Activated CD4-positive, alpha-beta T cell treated with anti-CD3 and anti-CD28 coated beads, Interleukin-10, Interleukin-2, amounts not matched to agents 100 ng/mL and 50 ng/mL, durations not matched to agents 16 hours and 8 hours (primary cell): ENCODE measurements around the gene HDAC10.

ENCODE experiments used
- DNase-seq: peaks from one replicate; pipeline ENCODE4 v3.0.0-alpha.2; 2020

HDAC10 gene

DNA sequence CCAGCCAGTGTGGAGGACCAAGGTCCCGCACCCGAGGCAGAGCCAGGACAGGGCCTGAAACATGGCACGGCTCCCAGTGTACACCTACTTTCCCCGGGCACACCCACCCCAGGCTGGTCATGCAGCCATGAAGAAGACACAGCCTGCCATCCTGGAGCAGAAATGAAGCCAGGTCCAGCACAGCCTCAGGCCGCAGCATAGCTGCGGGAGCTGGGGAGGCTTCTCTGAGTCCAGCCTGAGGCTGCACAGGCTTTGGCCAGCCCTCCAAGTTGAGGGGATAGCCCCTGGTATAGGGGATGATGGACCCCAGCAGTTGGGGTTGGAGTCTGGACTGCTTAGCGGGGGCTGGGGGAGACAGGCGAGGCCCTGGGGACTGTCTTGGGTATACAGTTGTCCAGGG lies 2.9 kb upstream of the HDAC10 start:
- DNase-seq = no peak

DNA sequence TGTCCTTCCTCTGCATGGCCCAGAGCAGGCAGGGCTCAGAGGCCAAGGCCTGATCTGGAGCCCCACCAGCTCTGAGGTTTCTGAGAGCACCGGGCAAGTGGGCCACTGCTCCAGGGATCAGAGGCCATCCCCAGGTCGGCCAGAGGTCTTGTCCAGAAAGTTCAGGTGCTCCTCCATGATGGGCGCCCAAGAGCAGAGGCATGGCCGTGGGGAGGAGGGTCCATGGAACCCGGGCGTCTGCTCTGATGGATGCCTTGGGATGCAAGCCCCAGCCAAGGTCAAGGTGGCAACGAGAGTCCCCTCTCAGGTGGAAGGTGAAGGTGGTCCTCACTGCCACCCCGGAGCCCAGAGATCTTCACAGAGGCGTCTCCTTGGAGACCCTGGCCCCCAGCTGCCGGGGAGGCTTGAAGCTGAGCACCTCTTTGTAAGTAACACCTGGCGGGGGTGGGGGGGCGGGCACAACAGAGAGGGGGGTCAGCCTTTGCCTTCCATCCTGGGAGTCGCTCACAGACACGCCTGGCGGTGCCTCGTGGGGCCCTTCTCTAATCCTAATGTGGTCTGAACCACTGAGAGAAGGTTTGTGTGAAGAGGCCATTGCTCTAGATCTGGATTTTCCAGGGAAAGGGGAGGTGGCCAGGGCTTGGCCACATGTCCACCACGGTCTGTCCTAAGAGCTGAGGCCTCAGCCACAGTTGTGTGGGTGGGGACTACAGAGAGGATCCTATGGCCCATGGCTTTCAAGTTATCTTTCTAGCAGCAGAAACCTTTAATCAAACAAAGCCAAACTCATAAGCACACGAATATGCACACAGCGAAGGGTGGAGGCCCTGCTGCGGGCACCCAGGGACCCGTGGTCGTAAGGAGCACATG lies 2.2 kb upstream of the HDAC10 start:
- DNase-seq = no peak

DNA sequence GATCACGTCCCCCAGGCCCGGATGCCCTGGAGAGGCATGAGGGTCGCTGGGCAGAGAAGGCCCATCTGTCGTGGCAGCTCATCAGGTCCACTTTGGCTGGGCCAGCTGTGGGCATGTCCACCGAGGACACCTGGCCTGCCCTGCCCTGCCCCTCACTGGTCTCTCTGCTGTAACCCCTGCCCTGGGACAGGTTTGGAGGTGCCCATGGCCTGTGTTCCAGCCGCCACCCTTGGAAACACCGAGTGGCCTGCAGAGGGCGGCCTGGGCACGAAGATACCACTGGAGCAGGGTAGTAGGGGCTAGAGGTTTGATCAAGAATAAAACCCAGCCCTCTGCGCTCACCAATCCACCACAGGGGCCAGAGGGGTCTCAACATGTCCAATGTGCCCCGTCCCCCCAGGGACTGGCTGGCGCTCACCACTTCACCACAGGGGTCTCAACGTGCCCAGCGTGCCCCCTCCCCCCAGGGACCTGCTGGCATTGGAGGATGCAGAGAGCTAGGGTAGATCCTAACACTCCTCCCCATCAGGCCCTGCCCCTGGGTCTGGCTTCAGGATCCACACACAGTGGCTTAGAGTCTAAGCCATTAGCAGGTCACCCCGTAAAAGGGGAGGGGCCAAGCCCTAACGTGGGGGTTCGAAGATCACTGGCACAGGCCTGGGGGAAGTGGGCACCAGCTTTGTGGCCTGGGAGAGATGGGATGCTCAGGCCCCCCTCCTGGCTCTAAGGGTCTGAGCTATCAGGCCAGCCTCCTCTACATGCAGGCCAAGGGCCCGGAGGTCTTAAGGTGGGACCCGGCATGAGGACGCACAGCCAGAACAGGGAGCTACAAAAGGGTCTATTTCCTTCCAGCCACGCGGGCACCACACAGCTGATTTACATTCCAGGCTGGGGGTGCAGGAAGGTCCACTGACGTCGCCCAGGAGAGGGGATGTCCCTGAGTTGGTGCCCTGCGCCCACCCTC lies 1.3 kb upstream of the HDAC10 start:
- peak; percentile 72 for DNase-seq

DNA sequence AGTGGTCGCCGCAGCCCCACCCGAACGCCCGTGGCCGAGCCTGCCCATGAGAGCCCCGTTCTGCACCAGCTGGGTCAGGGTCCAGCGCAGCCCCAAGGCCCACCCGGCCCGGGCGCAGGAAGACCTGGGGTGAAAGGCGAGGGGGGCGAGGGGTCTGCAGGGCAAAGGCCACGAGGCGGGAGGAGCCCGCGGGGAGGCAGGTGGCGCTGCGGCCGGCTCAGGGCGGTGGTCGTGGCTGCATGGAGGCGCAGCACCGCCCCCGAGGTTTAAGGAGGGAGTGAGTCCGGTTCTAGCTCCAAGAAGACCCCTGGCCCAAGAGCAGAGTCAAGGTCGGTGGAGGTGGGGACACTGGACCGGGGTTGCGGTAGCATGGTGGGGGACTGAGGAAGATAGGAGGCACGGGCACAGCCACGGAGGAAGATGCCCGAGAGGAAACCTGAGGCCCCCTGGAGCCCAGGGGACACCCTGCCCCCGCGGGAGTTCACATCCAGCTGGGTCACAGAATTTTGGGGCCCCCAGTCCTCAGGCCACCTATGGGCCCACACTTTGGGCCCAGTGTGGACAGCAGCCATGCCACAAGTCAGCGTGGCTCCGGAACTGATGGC lies 514 bp upstream of the HDAC10 start:
- no peak for DNase-seq

DNA sequence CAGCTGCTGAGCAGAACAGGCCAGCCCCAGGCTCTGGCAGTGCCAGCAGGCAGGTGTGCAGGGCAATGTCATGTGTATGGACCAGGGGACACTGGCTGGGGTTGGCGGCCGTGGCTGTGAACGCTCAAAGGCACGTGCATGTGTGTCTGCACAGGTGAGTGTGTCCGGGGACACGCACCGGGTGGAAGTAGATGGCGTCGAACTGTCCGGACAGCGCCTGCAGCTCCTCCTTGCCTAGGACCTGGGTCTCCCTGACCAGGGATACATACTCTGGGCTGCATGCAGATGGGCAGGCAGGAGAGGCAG lies 863 bp downstream of the HDAC10 start:
- no peak for DNase-seq

DNA sequence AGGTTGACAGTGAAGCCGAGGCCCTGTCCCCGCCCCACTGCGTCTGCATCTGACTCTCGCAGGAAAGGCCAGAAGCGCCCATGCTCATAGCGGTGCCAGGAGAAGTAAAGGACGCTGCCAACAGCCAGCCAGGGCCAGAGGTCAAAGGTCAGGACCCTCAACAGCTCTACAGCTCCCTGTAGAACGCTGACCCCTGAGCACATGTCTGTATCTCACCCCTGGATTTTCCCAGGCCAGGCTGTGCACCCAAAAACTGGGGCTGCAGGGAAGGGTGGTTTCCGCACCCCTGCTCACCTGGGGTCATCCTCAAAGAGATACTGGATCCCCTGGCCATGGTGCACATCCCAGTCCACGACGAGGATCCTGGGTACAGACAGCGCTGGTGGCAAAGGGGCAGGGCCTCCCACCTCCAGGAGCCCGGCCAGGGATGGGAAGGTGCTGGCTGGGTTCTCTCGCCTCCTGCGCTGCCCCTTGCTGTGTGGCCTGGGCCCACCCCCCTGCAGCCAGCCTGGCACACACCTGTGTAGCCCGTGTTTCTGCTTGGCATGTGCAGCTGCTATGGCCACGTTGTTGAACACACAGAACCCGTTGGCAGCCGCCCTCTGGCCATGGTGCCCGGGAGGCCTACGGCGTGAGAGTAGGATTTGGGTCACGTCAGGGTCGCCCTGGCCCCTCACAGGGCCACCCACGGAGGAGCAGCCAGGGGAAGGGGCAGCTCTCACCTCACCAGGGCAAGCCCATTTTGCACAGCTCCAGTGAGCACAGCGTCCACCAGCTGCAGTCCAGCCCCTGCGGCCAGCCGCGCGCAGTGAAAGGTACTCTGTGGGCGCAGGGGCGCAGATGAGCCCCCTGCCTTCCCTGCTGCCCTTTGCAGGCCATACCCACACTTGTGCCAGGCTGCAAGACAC lies 1.5 kb downstream of the HDAC10 start:
- no peak for DNase-seq

DNA sequence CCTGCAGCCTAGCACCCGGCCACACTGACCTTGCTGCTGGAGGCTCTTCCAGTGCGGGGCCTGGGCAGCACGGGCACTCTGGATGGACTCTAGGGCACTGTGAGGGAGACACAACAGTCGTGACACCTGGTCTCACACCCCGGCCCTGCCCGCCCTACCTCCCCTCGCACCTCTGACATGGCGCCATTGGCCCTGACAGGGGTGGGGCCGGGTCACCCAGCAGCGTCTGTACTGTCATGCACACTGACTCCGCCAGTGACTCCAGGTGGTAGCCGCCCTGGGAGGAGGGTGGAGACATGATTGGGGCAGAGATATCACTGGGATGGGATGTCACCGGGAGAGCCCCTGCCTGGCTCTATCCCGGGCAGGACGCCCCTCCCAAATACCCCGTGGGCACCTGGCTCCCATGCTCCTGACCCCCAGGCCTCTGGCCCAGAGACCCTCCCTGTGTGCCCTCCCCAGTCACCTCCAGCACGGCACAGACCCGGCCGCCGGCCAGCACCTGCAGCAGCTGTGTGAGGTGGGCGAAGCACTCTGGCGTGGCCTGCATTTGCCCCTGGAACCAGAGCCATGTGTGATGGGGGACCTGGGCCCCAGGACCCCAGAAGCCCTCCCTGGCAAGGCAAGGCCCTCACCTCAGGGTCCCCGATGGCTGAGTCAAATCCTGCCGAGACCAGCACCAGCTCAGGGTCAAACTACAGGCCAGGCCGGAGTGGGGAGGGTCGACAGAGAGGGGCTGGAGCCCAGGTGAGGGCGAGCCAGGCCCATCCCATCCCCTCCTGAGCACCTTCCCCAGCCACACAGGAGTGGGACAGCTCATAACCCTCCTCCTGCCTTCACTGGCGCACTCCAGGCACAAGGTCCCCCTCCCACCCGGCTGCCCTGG lies 2.6 kb downstream of the HDAC10 start:
- no peak for DNase-seq

DNA sequence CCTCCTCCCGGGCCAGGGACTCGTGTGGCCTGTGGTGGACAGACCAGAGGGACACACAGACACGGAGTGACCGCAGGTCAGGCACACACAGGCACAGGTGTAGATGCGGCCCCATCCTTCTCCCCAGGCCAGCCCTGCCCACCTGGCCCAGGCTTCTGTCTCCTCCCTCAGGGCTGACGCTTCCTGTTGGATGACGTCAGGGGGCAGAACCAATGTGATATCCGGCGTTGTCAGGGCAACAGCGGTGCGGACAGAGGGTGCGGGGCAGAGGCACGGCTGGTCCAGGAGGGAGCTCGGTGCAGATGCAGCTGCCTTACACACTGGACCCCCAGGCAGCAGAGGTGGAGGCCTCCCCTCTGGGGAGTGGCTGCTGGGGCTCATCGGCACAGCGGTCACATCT lies 3.3 kb downstream of the HDAC10 start:
- DNase-seq = peak; percentile 78

DNA sequence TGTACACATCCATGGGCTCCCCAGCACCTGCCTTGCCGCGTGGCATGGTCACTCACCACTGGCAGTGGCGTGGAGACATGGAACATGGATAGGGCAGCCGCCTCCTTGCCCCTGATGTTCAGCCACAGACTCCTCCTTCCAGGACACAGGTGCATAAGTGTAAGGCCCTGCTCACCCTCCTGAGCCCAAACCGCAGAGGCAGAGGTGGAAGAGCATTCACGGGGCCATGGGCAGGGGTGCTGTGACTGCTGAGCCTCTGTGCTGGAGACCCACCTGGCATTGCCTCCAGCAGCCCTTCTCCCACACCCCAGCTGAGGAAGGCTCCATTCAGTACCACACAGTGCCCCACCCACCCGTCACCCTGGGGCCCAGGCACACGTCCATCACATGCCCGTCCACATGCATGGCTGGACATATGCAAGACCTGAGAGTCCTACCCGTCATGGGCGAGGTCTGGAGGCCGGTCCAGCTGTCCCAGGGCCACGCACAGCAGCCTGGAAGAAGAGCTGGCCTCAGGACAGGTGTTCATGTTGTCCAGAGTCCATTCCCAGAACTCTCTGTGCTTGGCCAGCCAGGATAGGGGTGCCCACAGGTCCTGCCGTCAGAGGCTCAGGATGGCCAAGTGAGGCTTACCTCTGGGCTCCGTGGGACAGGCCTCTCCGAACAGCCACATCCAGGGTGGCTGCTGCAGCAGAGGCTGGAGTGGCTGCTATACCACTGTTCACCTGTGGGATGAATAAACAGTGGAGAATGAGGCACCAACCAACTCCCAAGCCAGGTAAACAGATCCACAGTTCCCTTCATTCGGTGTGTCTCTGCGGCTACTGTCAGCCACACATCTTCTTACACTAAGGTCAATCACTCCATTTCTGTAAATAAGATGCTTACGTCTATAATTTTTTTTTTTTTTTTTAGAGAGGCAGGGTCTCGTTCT lies 4.6 kb downstream of the HDAC10 start:
- no peak for DNase-seq

DNA sequence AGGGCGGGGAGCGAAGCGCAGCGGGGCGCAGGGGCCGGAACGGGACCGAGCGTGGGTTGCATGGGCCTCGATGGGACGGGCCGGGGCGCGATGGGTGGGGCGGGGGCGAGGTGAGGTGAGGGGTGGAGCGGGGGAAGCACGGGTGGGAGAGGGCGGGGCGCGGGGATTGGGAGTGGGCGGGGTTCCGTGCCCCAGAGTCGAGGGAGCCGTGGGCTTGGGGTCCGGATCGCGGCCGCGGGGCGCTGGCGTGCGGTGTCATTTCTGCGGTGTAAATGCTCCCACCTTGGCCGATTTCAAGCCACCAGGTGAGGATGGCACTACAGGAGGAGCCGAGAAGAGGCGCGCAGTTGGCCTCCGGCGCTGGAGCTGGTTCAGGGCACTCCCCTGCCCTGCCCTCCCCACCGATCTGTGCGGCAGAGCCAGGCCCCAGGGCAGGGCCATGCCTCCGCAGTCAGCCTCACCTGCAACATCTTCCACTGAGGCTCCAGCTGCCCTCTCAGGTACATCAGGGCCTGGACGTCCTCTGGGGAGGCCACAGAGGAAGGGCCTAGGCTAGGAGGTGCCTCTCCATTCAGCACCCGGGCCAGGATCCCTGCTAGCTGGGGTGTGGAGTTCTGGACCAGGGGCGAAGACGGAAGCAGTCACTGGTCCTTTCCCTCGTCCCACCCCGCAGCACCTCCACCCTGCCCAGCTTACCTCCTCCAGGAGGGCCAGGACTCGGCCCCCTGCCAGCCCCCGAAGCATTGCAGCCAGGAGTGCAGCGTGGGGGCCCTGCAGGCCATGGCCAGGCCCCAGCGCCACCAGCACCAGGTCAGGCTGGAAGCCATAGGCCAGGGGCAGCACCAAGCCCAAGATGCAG lies 5.6 kb downstream of the HDAC10 start:
- DNase-seq = no peak

DNA sequence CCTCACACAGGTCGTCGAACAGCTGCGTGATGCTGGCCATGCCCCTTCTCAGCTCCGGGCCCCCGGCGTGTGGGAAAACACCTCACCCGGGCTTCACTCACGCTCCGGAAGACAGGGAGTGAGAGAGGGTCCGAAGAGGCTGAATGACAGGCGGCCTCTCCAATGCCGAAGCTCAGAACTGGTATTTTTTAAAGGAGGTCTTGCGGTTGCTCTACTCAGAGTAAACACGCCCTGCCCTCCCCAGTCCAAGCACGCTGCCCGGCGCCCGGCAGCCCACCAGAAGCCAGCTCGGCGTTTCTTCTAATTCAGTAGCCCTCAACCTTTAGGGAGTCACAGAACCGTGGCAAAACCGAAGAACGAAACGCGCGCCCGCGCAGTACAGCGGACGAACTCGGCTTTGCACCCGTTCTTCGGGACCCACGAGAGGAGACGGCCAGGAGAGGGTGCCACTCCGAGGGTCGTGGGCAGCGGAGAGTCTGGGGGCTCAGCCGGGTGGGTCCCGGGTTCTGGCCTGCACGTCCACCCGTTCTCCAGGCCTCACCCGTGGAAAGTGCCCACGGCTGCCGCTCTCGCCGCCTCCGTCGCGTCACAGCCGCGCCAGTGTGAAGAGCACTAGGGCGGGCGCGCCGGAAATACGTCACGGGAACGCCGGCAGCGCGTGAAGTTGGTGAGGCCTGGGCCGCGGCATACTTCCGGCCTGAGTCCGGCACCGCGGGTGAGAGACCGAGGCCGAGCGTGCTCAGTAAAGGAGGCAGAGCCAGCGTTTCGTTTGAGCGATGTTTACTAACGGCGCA lies 6.4 kb downstream of the HDAC10 start, which contains the start of gene TUBGCP6:
TSS of gene TUBGCP6 (minus strand) at position 604 of the 794 bp plus-strand sequence. CDS start at position 40, 564 bp downstream.
- peak; percentile 95 for DNase-seq

DNA sequence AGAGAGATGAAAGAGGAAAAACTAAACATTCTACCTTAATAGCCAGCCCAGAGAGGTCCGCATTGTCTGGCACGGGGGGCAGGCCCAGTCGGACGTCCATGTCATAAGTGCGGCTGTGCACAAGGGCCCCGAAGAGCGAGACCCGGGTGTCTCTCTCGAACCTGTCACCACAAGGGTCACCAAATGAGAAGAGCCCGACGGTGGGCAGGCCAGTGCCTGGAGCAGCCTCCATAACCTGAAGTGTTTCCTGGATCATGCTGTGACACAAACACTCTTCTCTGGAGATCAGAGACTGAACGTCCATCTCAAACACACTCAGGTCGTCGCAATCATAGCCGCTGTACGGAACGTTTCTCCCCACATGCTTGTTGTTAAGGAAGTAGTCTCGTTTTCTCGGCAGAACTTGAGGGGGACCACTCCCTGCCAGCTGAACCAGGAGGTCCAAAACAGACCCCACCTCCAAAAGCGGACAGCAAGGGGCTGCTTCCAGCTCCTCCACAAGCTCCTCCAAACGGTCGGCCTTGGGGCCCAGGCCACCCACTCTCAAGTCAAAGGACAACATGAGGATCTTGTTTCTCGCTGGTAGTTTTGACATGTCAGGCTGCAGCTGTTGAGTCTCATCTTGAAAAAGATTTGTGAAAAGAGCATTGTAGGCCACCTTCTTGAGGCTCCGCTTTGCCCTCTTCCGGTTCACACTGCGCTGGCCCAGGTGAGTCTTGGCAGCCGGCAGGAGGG lies 7.2 kb downstream of the HDAC10 start:
- no peak for DNase-seq

DNA sequence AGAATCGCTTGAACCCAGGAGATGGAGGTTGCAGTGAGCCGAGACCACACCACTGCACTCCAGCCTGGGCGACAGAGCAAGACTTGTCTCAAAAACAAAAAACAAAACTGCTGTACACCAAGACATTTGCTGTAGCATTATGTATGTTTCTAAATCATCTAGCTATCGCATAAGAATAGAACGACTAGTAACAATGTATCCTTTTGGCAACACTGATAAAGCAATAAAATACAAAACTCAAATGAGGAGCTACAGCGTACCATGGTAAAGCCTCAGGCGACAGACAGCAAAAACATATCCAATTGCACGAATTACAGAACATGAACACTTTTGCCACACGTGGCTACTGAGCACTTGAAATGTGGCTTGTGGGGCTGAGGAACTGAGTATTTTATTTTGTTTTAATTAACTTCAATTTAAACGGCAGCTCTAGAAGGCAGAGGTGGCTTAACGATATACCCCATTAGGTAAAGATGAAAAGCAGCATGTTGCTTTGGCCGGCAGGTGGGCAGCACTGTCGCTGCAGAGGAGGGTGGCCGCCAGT lies 8.6 kb downstream of the HDAC10 start:
- no peak for DNase-seq

DNA sequence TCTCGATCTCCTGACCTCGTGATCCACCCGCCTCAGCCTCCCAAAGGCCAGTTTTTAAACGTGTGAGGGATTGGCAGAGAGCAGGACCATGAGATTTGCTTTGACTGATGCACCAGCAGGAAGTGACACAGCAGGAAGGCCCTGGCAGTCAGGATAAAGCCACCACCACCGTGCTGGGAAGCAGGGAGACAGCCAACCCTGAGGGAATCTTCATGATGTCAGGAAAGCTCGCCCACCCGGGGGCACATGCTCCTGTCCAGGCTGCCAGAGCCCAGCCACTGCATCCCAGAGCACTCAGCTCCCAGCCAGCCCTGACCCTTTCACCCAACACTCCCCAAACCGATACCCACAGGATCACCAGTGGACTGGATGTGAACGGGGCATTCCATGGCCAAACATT lies 12.3 kb downstream of the HDAC10 start:
- DNase-seq = no peak

DNA sequence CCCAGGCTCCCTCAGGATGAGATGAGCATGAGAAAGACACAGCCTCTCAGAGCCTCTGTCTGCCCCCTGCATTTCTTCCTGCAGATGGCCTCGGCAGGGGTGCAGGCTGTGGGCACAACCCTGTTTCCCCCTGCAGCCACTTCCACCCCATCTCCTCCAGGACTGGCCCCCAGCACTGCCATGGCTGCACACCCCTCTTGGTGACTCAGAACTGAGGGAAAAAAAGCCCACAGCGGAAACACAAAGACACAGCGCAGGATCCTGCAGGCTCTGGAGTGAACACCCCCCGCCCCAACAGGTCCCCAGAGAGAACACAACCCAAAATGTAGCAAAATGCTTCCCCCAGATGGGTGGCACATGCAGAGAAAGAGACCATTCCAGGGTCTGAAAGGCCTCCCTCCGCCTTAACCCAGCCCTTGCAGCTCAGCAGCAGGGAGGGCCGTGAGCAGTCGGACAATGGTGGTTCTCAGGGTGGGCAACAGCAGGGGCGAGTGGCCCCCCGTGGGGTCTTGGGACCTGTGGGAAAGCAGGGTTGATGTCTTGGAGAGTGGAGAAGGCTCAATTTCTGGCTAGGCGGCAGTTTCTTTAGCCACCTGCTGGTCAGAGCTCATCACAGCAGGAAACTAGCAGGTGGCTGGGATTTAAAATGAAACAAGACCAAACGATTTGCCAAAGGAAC lies 14.2 kb downstream of the HDAC10 start:
- no peak for DNase-seq

DNA sequence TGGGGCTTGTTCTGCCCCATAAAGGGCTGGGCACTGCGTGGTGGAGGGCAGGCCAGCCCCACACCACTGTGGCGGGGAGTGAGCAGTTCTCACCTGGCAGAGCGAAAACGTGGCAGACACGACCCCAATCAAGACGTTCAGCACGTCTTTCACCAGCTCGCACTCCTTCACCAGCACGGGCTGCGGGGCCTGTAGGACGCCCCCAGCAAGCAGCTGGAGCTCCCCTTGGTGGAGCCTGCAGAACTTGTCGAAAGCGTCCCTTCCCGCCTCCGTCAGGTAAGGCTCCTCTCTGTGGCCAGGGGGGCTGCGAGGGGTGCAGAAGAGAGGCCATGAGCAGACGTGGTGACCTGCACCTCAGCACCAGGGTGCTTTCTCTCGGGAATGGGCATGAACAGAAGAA lies 17.8 kb downstream of the HDAC10 start:
- DNase-seq = no peak
